GM12891 (cell line): ENCODE data around the gene COX11.

Source experiments
- PAX5 ChIP-seq: IDR thresholded peaks from 2 replicates; pipeline ENCODE4 v1.6.1; 2011; ENCODE audit warnings: low read length, moderate library complexity, mild to moderate bottlenecking; ENCODE audit not compliant: insufficient read depth, severe bottlenecking
- POLR2A ChIP-seq: IDR thresholded peaks from 2 replicates; pipeline ENCODE4 v1.6.1; 2011; ENCODE audit warnings: low read depth, low read length, control low read depth
- POLR2AphosphoS5 ChIP-seq: IDR thresholded peaks from 2 replicates; pipeline ENCODE4 v1.6.1; 2011; ENCODE audit warnings: low read depth, low read length, control low read depth
- POU2F2 ChIP-seq: IDR thresholded peaks from 2 replicates; pipeline ENCODE4 v1.6.1; 2011; ENCODE audit warnings: low read depth, mild to moderate bottlenecking, control low read depth, low read length, moderate library complexity
- SPI1 ChIP-seq: IDR thresholded peaks from 2 replicates; pipeline ENCODE4 v1.6.1; 2011; ENCODE audit warnings: low read depth, low read length, control low read depth
- TAF1 ChIP-seq: IDR thresholded peaks from 2 replicates; pipeline ENCODE4 v1.6.1; 2011; ENCODE audit warnings: low read depth, low read length, control low read depth

GRCh38 chr17:54951286-54951685 lies 17.2 kb downstream of the COX11 start:
- TF ChIP-seq POLR2A, result no peak
- no peak for TF ChIP-seq POLR2AphosphoS5
- no peak for TF ChIP-seq SPI1
- no peak for TF ChIP-seq TAF1
- TF ChIP-seq PAX5, result no peak
- no peak for TF ChIP-seq POU2F2
